ENCODE results near the gene LAMA1.

LAMA1 gene

GRCh38 chr18:6980363-6980762 is 137.2 kb downstream of the LAMA1 start:
- no peak for DNase-seq

- no peak for DNase-seq
Measured at GRCh38 chr18:6979954-6980353, 137.6 kb downstream of the LAMA1 start.

GRCh38 chr18:6976935-6977334 is 140.7 kb downstream of the LAMA1 start:
- no peak for DNase-seq

- DNase-seq = no peak
Measured at GRCh38 chr18:6975084-6975483, 142.5 kb downstream of the LAMA1 start.

DNA sequence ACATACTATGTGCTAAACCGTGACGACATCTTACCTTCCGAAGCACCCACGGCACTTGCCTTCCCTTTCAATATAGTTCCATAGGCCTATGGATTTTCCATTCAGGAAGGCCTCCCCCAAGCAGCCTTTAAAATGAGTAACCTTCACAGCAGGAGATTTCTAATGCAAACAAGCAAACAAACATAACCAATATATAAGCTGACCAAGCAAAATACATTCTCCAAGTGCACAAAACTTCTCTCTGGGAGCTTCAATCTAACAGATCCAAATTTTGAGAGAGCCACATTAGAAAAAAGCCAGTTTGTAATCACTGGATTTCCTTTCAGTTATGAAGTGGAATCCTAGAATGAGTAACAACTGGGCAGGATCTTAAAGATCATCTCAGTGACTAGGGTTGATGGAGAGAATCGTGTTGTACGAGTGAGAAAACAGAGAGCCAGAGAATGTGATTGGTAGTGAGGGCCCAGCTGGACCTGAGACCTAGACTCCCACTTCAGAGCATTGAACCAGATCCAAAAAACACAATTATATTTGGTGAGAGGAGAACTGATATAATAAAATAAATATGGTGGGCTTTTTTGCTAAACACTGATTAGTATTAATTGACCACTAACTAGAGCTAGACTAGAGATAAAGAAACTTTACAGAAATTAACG is 145.6 kb downstream of the LAMA1 start:
- DNase-seq = no peak

DNA sequence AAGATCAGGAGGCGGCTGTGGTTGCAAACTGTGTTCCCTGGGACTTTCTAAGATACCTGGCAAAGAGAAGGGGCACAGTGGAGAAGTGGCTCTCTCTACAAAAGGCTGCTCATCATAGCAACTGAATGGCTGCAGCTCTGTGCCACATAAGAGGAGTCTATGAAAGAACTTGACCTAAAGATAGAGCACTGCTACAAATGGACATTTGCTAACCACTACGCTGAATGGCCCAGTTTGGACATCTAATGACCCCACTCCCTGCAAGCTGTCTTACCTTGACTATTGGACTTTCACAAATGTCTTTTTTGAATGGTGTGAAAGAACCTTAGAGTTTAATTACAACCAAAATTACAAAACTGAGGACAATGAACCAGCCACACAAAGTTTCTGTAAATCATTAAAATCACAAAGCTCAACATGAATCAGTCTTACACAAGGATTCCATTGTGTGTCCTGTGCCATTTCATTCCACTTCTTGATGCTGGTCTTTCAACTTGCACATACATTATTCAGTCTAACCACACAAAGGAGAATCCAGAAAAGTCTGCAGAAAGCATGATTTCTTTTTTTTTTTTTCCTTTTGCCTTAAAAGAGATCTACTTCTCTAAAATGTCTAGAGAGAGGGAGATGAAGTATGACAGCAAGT is 154.0 kb downstream of the LAMA1 start:
- DNase-seq = no peak

DNA sequence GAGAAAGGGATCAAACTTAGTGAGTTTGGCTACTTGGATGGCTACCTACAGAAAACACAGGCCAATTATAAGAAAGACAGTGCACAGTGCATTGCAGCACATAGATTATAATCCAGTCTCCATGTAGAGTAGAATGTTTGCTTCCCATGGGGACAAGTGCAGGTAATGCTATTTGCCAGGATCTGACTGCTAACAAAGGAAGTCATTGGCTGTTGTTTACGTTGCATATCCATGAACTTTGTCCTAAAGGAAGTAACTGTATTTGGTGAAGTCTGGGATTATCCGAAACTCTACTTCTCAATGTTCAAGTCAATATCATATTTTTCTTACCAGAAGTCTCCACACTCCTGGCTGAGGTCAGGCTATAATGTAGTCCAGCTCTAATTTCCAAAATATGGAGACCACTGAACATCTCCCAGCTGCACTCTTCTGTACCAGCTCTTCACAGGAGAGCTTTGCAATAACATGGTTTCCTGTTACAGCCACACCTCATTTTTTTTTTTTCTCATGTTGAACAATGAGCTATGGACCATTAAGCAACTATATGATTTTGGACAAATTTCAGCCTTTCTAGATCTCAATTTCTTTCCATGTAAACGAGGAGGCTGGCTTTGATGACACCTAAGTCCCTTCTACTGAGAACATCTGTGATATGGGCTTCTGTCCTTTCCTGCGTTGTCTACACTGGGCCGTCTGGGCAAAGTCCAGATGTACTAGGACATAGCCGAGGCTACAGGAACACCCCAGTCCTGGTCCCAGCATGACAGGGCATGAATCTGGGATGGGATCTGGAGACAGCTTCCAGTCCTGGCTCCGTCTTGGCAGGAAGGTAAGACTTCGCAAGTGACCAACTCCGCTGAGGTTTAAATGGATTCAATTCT is 154.8 kb downstream of the LAMA1 start:
- no peak for DNase-seq

DNA sequence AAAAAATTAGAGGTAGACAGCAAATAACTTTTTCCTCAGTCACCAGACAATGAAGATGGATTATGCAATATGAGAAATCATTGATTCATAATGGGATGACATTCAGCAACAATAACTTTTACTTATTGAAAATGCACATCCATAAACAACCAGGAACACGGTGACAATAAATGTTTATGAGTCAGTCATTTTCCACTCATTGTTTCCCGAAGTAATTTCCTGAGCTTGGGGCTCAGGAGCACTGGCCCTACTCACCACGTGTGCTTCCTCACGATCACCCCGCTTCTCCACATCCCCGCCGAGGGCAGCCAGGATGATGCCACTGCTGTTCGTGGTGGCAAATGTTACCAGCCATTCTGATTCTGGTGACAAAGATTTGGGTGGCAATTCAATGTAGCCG is 156.3 kb downstream of the LAMA1 start:
- no peak for DNase-seq

DNA sequence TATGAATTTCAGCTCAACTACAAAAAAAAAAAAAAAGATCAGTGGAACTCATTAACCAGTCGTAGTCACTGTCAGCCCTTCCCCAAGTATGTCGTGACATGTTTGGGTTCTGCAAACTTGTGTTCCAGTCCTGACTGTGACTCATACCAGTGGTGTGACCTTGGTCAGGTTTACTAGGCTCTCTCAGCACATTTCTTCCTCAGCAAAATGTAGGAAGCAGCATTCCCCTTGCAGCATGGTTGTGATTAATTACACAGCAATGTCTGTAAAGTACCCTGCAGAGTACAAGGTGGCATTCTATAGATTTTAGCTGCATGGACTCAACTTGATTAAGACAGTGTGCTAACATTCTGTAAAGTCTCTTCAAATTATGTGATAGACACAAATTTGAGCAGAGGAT is 156.9 kb downstream of the LAMA1 start:
- no peak for DNase-seq

DNA sequence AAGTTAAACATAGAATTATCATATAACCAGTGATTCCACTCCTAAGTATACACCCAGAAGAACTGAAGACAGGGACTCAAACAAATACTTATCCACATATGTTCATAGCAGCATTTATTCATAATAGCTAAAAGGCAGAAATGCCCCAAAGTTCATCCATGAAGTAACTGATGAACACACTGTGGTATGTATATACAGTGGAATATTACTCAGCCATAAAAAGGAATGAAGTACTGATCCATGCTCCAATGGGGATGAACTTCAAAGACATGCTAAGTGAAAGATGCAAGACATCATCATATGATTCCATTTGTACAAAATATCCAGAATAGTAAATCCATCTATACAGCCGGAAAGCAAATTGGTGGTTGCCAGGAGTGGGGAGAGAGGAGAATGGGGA is 157.5 kb downstream of the LAMA1 start:
- DNase-seq = no peak

DNA sequence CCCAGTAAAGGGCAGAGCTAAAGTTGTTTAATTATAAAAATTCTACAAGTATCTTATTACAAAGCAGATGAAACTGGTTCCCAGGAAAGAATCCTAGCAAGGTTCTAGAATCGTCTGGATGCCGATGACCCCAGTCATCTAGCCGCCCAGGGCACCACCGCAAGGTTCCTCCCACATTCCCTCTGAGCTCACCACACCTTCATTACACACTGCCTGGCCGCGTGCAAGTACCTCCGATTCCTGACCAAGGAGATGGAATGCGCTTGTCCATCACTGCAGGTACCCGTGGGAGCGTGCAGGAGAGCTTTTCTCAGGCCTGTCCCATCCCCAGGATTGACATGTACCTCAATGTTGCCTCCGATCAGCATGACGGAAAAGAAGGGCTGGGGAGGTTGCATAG is 158.5 kb downstream of the LAMA1 start:
- DNase-seq = no peak

DNA sequence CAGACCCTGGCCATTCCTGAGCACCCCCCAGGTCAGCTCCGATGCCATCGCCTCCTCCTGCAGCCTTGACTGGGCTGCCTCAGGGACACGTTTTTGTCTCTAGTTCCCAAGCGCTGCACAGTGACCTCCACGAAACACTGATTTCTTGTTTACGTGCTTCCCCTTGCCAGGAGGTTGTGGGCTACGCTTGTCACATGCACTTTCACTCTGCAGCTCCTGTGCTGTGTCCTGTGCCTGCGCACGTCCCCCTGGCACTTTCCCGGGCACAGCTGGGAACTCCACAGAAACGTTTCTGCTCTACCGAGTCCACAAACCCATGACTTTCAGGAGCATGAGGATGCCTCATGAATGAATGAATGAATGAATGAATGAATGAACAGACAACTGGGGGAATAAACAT is 160.6 kb downstream of the LAMA1 start:
- no peak for DNase-seq

DNA sequence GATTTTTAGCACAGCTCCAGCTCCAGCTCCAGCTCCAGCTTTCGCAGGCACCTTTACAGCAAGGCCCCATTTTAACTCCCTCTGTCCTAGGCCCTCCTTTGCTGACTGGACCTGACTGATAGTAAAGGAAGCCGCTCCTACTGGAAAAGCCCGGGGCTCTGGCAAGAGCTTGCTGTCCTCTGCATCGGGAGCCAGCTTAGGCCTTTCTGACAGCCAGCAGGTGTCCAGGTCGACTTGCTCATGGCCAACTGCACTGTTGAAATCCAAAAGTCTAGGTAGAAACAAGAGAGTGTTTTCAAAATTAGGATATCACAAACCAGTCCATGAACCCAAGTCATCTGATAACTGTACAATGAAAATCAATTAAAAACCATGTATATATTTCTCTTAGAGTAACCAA is 161.1 kb downstream of the LAMA1 start:
- DNase-seq = no peak

- no peak for DNase-seq
Measured at GRCh38 chr18:6955304-6955703, 162.3 kb downstream of the LAMA1 start.

- no peak for DNase-seq
Measured at GRCh38 chr18:6954501-6954900, 163.1 kb downstream of the LAMA1 start.

DNA sequence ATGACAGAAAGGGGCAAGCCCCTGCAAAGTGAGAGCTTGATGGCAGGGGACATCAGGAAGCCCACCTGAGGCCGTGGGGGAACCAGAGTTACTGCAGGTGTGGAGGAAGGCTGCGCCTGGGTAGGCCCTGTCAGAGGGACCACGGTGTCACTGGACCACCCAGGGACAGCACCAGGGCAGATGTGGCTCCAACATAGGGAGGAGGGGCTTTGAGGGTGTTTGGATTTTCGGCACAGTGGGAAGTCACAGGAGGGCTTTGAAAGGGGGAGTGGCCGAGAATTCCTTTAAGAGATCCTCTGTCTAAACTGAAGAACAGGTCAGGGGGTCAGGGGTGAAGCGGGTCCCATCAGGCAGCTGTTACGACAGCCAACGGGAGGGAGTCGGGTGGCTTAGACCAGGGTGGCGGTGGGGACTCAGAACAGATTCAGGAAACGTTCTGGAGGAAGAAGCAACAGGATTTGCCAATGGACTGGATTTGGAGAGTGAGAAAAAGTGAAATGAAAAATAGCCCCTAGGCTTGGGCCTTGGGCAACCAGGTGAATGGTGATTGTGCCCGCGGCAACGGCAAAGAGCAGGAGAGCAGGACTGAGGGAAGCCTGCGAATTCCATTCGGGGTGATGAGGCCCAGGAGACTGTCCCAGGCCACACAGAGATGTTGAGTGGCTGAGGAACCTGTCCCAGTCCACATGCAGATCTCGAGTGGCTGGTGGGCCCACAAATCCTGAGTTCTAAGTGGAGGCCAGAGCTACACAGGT is 166.1 kb downstream of the LAMA1 start:
- DNase-seq = no peak

- DNase-seq = no peak
Measured at GRCh38 chr18:6950641-6951040, 167.0 kb downstream of the LAMA1 start.

DNA sequence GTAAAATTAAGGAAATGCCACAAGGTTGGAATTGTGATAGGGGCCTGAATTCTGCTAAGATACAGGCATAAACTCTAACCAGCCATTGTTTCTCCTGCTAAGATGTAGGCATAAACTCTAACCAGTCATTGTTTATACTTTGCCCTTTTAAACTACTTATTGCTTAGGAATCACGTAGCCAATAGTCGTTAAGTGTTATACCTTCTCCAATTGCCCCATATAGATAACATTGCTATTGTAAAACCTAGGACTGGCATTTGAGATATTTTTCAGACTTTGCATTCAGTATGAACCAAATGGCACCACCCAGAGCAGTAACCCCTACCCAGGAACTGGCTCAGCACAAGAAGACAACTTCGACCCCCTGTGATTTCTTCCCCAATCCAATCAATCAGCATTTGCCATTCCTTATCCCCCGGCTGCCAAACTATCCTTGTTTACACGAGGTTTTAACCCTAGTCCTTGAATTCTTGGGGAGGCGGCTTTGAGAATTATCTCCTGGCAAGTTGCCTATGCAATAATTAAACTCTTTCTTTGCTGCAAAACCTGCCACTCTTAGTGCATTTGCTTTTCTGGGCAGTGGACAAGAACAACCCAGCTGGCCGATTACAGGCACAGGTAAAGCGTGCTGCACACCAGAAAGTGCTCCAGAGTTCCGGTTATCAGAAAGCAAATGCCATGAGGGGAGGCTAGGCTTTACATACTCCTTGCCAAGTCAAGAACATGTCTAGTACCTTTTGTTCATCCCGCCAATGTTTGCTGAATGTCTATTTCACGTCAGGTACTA is 167.6 kb downstream of the LAMA1 start:
- no peak for DNase-seq

GRCh38 chr18:6948281-6949055 is 169.1 kb downstream of the LAMA1 start:
- DNase-seq = no peak

DNA sequence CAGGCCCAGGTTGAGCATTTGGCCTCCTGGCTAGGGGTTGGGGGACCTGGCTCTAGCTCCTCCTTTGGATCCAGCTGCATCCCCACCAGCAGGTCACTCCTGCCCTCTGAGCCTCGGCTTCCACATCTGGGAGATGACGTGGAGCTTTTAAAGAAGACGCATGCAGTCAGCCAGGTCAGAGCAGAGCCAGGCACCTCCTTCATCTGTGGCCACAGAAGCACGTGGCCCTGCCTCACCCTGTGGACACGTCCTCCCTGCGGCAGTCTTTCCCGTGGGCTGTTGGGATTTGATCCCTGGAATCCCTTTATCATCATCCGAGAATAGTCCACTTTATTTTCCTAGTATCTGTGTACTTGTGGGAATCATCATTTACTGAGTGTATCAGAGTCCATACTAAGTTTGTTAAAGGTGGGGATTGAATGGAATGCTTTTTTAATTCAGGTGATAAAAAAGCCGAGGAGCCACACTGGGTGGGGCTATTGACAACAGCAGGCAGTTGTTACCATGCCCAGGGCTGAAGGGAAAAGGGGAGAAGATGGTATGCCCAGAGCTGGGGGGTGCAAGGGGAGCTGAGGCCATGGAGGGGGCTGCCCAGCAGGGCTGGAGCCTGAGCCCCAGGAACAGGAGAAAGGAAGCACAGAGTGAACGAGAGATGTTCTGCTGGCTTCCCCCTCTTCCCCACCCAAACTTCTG is 170.1 kb downstream of the LAMA1 start:
- no peak for DNase-seq

DNA sequence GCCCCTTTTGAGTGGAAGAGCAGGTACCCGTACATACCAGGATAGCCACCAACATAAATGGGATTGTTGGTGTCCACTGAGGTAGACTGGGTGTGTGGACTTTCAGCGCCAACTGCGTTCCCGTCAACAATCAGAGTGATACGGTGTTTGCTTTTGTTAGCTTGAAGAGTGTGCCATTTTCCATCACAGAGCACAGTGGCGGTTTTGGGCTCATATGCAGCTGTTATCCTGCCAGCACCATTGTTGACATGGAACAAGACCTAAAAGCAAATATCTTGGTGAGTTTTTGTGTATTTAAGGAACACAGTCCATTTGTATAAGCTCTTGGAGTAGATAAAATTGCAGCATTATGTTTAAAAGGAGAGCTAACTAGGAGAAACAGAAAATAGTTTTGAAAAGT is 174.5 kb downstream of the LAMA1 start:
- no peak for DNase-seq
